ENCODE data around the gene RBMS3.

- TF ChIP-seq POLR2A (IDR thresholded peaks at IDR 0.05) (no peak), CTCF (IDR thresholded peaks at IDR 0.05) (no peak), EP300 (IDR thresholded peaks at IDR 0.05) (no peak)
Measured at GRCh38 chr3:29775340-29775739, 494.5 kb downstream of the RBMS3 start.
